ENCODE data around the gene SLC9A9. TPM values are rescaled to one million over a fixed set of nuclear protein-coding genes. Genes with fewer than 3 reads are reported as not detected.

SLC9A9 gene
- total RNA-seq, 1 donor = 3.5 TPM

DNA sequence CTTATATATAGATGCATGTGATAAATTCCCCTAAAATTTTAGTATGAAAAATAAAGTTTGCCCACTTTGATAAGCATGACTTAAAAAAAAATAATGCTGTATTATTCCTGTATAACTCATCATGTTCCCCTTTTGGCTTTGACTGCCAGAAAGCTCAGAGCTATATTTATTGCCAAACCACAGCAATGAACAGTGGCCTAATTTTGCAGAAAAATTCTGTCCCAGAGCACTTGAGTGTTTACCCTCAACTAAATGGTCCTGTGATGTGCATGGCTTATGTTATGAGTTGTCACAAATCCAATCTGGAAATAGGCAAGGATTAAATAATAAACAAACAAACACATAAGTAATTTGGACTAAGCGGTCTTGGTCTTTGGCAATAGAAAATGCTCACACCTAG is 276.7 kb downstream of the SLC9A9 start:
- peak; percentile 63 for DNase-seq (ENCODE audit: low read depth)
- H3K4me3 ChIP-seq (ENCODE audit: low read depth, low read length) = no peak overlapping the region
- TF ChIP-seq, protein P1, sequence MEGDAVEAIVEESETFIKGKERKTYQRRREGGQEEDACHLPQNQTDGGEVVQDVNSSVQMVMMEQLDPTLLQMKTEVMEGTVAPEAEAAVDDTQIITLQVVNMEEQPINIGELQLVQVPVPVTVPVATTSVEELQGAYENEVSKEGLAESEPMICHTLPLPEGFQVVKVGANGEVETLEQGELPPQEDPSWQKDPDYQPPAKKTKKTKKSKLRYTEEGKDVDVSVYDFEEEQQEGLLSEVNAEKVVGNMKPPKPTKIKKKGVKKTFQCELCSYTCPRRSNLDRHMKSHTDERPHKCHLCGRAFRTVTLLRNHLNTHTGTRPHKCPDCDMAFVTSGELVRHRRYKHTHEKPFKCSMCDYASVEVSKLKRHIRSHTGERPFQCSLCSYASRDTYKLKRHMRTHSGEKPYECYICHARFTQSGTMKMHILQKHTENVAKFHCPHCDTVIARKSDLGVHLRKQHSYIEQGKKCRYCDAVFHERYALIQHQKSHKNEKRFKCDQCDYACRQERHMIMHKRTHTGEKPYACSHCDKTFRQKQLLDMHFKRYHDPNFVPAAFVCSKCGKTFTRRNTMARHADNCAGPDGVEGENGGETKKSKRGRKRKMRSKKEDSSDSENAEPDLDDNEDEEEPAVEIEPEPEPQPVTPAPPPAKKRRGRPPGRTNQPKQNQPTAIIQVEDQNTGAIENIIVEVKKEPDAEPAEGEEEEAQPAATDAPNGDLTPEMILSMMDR (IDR thresholded peaks at IDR 0.05; ENCODE audit: insufficient read depth, low read depth, low read length) = no peak

DNA sequence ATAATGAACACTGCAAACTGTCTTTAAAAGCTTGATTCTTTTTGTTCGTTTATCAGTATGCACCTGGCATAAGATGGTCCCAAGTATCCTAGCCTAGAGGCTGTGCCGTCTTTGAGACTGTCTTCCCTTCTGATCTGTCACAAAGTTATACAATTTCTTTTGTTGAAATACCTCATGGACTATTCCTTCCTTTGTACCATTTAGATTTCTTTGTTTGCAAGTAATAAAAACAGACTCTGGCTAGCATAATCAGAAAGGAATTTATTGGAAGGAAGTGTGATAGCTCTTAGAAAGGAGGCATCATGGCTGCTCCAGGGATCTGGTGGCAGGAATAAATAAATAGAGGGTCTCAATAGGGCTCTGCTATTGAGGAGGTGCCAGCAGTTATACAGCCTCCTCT is 280.4 kb downstream of the SLC9A9 start:
- H3K4me3 ChIP-seq (ENCODE audit: low read depth, low read length) = no peak overlapping the region
- no peak for DNase-seq (ENCODE audit: low read depth)
- TF ChIP-seq, protein P1 (IDR thresholded peaks at IDR 0.05; ENCODE audit: insufficient read depth, low read depth, low read length) = no peak

DNA sequence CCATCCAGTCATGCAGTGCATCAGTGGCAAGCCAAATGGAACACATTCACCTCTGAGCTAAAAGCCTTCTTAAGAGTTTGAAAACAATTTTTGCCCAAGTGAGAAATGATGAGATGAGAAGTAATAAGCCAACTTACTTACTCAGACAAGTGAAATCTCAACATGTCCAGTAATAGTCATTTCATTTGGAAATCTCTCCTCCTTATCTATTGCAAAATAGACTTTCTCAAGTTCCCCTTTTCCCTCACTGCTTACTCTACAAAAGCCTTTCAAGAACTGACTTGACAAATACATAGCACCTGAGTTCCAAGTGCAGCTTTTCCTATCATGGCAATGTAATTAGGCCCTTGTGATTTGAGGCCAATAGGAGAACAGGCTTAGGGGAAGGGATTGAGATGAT is 282.3 kb downstream of the SLC9A9 start:
- H3K4me3 ChIP-seq (ENCODE audit: low read depth, low read length) = no peak overlapping the region
- TF ChIP-seq, protein P1 (IDR thresholded peaks at IDR 0.05; ENCODE audit: insufficient read depth, low read depth, low read length) = no peak
- DNase-seq (ENCODE audit: low read depth) = peak; percentile 48

DNA sequence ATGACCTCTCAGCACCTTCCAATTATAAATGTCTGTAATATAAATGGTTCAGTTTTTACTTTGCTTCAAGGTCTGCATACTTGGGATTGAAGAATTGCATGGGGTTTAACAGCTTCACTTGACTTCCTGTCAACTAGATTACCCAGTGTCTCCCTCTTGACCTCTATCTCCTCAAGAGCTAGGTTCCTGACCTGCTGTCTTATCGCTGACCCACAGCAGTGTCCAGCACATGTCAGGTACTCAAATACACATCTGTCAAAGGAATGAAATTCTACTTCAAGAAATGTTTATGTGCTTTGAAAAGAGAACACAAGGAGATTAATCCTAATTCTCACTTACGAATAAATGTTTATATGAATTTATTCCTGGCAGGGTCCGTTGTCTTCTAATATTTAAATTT is 284.5 kb downstream of the SLC9A9 start:
- TF ChIP-seq, protein P1 (IDR thresholded peaks at IDR 0.05; ENCODE audit: insufficient read depth, low read depth, low read length) = no peak
- no peak for DNase-seq (ENCODE audit: low read depth)
- no peak overlapping the region for H3K4me3 ChIP-seq (ENCODE audit: low read depth, low read length)

DNA sequence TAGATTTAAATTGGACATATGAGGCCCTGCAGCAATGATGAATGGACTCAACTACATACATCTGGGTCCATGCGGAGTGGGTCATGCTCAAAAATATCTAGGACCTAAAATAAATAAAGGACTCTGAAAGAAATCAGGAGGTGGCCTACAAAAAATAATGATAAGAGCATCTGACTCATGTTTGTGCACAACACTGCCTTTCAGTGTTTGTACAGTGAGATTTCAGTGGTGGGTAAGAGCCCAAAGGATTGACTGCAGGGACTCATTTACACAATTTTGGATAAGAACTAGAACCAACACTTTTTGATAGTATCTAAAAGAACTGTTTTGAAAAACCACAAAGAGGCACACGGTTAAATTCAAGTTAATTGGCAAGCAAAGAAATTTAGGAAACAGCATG is 285.5 kb downstream of the SLC9A9 start:
- H3K4me3 ChIP-seq (ENCODE audit: low read depth, low read length) = no peak overlapping the region
- TF ChIP-seq, protein P1 (IDR thresholded peaks at IDR 0.05; ENCODE audit: insufficient read depth, low read depth, low read length) = no peak
- DNase-seq (ENCODE audit: low read depth) = no peak

DNA sequence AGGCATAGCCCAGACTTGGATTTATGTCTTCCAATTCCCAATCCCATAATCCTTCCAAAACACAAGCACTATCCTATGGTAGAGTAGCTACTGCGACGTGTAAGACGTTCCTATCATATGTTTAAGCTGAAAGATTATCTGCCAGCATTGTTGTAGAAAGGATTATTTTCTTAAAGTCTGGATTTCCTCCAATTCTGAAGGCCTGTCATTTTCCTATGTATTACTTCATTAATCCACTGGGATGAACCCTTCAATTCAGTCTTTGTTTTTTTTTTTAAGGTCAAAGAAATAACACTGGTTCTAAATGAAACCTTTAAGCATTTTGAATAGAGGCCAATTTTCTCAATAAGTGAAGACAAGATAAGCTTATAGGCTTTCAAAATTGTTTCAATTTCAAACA is 289.0 kb downstream of the SLC9A9 start:
- no peak overlapping the region for H3K4me3 ChIP-seq (ENCODE audit: low read depth, low read length)
- TF ChIP-seq, protein P1 (IDR thresholded peaks at IDR 0.05; ENCODE audit: insufficient read depth, low read depth, low read length) = no peak
- no peak for DNase-seq (ENCODE audit: low read depth)

GRCh38 chr3:143552851-143553250 is 295.4 kb downstream of the SLC9A9 start:
- no peak for DNase-seq (ENCODE audit: low read depth)
- TF ChIP-seq, protein P1 (IDR thresholded peaks at IDR 0.05; ENCODE audit: insufficient read depth, low read depth, low read length) = no peak
- no peak overlapping the region for H3K4me3 ChIP-seq (ENCODE audit: low read depth, low read length)
